ENCODE measurements around the gene SLC1A5. TPM values are rescaled to one million over a fixed set of nuclear protein-coding genes. Genes with fewer than 3 reads are reported as not detected.
A peak's percentile ranks its signal among the peaks of the same experiment; 100 is the strongest.

The SLC1A5 gene
- total RNA-seq, 1 donor: 37.2 TPM

DNA sequence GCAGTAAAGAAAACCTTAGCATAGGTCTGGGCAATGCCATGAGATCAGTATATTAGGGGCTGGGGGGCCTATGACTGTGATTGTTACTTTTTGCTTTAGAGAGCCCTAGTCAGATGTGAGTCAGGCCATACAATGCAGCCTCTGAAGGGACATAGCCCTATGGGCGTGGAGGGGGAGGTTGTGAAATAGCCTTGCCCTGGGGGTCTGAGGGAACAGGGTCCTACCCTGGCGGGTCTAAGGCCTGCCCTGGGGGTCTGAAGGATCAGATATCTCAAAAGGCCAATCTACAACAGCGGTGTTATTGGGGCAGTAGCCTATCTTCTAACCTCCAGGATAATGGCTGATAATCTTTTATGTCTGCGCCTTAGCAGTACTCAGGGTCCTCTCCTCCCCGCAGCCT is 13.8 kb upstream of the SLC1A5 start:
- DNase-seq (ENCODE audit: low read depth in 2 of 3, low spot score in 2 of 3): no peak

DNA sequence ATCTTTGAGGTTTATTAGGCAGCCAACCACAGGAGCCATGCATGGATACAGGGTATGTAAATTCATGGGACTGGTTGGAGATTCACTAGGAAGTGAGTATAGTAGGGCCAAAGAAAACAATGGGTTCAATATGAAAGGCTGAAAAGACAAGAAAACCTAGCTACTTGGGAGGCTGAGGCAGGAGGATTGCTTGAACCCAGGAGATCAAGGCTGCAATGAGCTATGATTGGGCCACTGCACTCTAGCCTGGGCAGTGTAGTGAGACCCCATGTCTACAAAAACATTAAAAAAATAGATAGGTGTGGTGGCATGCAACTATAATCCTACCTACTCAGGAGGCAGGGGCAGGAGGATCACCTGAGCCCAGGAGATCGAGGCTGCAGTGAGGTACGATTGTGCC is 10.3 kb upstream of the SLC1A5 start:
- no peak for DNase-seq (ENCODE audit: low read depth in 2 of 3, low spot score in 2 of 3)

GRCh38 chr19:46797881-46798280 is 9.5 kb upstream of the SLC1A5 start:
- DNase-seq (ENCODE audit: low read depth in 2 of 3, low spot score in 2 of 3): no peak

- DNase-seq (ENCODE audit: low read depth in 2 of 3, low spot score in 2 of 3): peak in 1 of 3 donors; percentile 73
Observed at GRCh38 chr19:46791944-46792343, 3.5 kb upstream of the SLC1A5 start.

GRCh38 chr19:46789371-46789770 is 977 bp upstream of the SLC1A5 start:
- no peak for DNase-seq (ENCODE audit: low read depth in 2 of 3, low spot score in 2 of 3)

GRCh38 chr19:46788968-46789338 is 559 bp upstream of the SLC1A5 start:
- DNase-seq (ENCODE audit: low read depth in 2 of 3, low spot score in 2 of 3): no peak

- DNase-seq (ENCODE audit: low read depth in 2 of 3, low spot score in 2 of 3): peak in 1 of 3 donors; percentile 24
Observed at GRCh38 chr19:46787331-46788261, 798 bp downstream of the SLC1A5 start.

GRCh38 chr19:46787040-46787330 is 1.4 kb downstream of the SLC1A5 start:
- DNase-seq (ENCODE audit: low read depth in 2 of 3, low spot score in 2 of 3): no peak

DNA sequence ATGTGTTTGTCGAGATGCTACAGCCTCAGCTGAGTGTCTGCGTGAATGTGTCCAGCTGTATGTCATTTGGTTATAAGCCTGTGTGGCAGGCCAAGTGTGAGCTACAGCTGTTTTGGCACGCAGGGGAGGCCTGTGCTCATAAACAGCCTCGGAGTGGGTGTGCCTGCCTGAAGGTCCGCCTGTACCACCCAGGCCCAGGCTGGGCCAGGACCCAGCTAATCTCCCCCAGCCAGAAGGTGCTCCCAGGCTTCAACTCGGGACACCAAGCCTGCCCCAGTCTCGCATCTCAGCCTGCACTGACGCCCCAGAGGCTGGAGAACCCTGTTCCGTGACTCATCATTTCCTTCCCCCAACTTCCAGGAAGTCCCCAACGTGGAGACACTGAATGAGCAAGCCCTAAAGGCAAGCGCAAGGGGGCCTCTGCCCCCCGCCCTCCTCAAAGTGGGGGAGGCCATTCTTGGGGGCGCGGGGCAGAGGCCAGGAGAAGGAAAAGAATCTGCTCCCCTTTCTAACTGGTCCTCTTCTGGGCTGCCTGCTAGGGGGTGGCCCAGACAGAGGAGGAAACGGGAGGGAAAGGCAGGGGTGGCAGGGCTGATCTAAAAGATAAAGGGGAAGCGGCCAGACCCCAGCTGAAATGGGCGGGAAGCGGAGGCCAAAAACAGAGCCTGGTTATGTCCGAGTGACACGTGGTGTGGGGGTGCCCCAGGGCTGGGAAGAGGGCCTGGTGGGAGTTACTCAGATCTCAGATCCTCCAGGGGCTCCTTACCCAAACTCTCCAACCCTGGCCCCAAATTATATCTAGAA is 2.0 kb downstream of the SLC1A5 start:
- peak in 2 of 3 donors; percentile 86 to 92 for DNase-seq (ENCODE audit: low read depth in 2 of 3, low spot score in 2 of 3)

- DNase-seq (ENCODE audit: low read depth in 2 of 3, low spot score in 2 of 3): no peak
Observed at GRCh38 chr19:46785980-46786235, 2.5 kb downstream of the SLC1A5 start.

DNA sequence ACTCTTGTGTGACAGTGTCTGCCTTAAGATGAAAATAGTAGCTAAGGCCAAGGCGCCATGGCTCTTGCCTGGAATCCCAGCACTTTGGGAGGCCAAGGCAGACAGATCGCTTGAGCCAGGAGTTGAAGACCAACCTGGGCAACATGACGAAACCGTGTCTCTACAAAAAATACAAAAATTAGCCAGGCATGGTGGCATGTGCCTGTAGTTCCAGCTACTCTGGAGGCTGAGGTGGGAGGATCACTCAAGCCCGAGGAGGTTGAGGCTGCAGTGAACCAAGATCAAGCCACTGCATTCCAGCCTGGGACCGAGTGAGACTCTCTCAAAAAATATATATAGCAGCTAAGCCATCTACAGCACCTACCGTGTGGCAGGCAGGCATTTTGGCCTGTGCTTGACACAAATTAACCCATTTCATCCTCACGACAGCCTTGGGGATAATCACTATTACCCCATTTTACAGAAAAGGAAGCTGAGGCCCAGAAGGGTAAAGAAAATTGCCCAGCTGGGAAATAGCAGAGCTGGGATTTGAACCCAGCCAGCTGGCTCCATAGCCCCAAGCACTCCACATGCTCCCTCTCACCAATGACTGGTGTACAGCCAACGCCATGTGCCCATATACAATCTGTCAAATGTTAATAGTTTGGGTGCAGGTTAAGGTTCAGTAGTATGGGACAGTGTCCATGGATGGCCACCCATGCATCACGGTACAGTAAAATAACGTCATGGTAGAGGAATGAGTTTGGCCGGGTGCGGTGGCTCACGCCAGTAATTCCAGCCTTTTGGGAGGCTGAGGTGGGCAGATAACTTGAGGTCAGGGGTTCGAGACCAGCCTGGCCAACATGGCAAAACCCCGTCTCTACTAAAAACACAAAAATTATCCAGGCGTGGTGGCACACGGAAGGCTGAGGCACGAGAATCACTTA is 3.1 kb downstream of the SLC1A5 start:
- DNase-seq (ENCODE audit: low read depth in 2 of 3, low spot score in 2 of 3): no peak

DNA sequence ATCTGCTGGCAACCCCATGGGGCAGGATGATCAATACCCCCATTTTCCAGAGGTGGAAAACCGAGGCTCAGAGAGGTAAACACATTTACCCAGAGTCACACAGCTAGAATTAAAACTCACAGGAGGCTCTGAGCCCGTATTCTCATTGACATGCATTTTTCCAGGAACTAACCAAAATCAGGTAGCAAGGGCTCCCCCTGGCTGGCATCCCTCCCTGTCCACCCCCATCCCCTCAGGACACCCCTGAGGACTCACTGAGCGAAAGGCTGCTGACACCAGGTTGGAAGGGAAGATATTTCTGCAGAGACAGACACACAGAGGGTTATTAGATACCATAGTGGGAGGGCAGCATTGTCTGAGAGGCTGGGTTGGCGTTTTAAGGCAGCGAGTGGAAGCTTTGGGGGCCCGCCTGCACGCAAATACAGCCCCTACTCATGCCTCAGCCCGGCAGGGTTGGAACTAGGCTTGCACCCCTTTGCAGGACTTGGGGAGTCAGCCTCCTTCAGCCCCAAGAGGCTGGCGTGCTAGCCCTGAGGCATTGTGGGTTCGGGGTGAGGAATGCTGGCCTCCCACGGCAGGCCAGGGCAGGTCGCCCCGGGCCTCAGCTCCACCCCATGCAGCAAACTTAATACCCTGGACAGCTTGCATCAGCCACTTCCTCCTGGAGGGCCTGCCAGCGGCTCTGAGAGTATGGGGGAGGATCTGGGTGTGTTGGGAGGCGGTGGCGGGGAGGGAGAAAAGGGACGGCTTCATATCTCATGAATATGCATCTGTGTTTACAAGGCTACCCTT is 3.9 kb downstream of the SLC1A5 start:
- peak in 2 of 3 donors; percentile 64 to 73 for DNase-seq (ENCODE audit: low read depth in 2 of 3, low spot score in 2 of 3)

GRCh38 chr19:46783670-46784069 is 4.7 kb downstream of the SLC1A5 start:
- DNase-seq (ENCODE audit: low read depth in 2 of 3, low spot score in 2 of 3): no peak

DNA sequence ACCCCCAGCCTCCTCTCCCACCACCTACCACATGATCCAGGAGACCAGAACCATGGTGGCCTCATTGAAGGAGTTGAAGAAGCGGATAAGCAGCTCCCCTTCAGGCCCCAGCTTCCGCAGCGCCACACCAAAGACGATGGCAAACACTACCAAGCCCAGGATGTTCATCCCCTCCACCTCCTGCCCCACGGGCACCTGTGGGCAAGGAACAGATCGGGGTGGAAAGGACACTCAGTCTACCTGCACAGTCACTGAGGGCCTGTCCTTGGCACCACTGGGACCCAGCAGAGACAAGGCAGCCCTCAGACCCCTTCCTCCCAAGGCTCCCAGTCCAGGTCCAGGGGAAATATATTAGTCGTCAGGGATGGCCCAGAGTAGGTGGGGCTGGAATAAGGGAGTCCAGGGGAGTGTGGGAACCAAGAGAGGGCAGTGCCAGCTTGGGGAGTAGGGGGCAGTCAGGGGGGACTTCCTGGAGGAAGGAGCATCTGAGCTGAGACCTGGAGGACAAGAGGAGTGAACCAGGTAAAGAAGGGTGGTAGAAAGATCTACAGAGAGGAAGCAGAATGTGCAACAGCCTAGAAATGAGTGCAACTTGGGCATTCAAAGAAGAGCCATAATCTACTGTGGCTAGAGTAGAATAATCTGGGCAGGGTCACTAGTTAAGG is 5.9 kb downstream of the SLC1A5 start:
- no peak for DNase-seq (ENCODE audit: low read depth in 2 of 3, low spot score in 2 of 3)

- peak in 1 of 3 donors; percentile 67 for DNase-seq (ENCODE audit: low read depth in 2 of 3, low spot score in 2 of 3)
Observed at GRCh38 chr19:46777956-46778645, 10.3 kb downstream of the SLC1A5 start.

DNA sequence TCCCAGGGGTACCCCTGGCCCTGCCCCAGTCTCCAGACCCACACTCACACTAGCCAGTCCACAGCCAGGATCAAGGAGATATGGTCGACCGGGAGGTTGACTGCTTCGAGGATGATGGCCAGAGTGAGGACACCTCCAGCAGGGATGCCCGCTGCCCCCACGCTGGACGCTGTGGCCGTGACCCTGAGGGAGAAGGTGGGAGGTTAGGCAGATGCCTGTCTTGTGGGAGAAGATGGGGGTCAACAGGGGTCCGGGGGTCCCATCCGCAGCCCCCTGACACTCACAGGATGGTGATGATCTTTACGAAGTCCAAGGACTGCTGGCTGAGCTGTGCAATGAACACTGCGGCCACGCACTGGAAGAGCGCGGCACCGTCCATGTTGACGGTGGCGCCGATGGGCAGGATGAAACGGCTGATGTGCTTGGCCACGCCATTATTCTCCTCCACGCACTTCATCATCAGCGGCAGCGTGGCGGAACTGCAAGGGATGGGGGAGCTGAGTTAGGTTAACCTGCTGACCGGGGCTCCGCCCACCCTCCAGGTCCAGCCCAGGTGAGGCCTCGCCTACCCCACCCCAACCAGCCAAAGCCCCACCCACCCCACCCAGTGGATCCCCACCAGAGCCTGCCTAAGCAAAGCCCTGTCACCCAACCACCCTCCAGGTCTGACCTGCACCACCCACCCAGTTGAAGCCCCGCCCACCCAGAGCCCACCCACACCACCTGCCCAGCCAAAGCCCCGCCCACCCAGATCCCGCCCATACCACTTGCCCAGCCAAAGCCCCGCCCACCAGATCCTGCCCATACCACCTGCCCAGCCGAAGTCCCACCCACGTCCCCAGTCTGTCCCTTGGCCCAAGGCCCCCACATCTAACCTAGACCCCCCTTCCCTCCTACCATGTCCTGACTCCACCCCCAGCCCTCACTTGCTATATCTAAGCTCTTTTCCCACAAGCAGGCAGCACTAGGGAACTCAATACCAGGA is 11.2 kb downstream of the SLC1A5 start:
- no peak for DNase-seq (ENCODE audit: low read depth in 2 of 3, low spot score in 2 of 3)

- no peak for DNase-seq (ENCODE audit: low read depth in 2 of 3, low spot score in 2 of 3)
Observed at GRCh38 chr19:46775642-46776258, 12.6 kb downstream of the SLC1A5 start.

DNA sequence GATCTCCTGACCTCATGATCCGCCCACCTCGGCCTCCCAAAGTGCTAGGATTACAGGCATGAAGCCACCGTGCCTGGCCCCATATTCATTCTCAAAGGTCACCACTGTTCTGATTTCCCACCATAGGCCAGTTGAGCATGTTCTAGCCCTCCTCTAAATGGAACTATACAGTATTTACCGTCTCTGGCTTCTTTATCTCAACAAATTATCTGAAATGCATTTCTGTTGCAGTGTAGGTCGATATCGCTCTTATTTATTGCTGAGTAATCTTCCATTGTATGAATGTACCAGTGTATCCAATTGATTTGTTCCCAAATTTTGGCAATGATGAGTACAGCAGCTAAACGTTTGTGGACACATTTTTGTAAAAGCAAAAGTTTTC is 15.4 kb downstream of the SLC1A5 start:
- no peak for DNase-seq (ENCODE audit: low read depth in 2 of 3, low spot score in 2 of 3)

Data from hematopoietic multipotent progenitor cell (in vitro differentiated cells).